Pancreas (tissue), 10 donors: ENCODE results near the gene APIP. TPM values are rescaled to one million over a fixed set of nuclear protein-coding genes. Genes with fewer than 3 reads are reported as not detected.

Experiments
- ATAC-seq, 4 donors: fragments of 200-7000 bp; cut with Tn5 transposase; one replicate each; pipeline versions ENCODE4 v1.8.0 to v1.9.1; 2020; ENCODE audit warnings: mild to moderate bottlenecking in 4 of 4, moderate library complexity in 4 of 4
- DNase-seq, 6 donors: peaks; one replicate each; pipeline ENCODE4 v3.0.0-alpha.2; 2020
- FAIRE-seq: peaks from 2 replicates; lab custom pipeline; 2012; peaks lifted over from hg19 to GRCh38; lab: Jason Lieb, UNC
- H3K27ac ChIP-seq, 4 donors: fragments of 200-600 bp; sonication (generic); 1 replicate in 3 of 4; 2 replicates in 1 of 4; pipeline versions ENCODE4 v1.5.0 to v1.8.0; 2020
- H3K27me3 ChIP-seq, 4 donors: fragments of 200-600 bp; one replicate each; pipeline ENCODE4 v1.8.0; 2021
- H3K36me3 ChIP-seq, 3 donors: fragments of 200-600 bp; sonication (generic) in 1 of 3; one replicate each; pipeline versions ENCODE4 v1.5.0 to v1.8.0; 2020 to 2021
- H3K4me1 ChIP-seq, 3 donors: fragments of 200-600 bp; one replicate each; pipeline ENCODE4 v1.8.0; 2021
- H3K4me3 ChIP-seq, 4 donors: fragments of 200-600 bp; sonication (generic) in 2 of 4; one replicate each; pipeline versions ENCODE4 v1.5.0 to v1.8.0; 2020 to 2021
- H3K9me3 ChIP-seq, 4 donors: fragments of 200-600 bp; one replicate each; pipeline ENCODE4 v1.8.0; 2021
- intact Hi-C, 3 donors: fragments of 100-400 bp; cut with DNase I; formaldehyde crosslinking; loops; one replicate each; pipeline versions ENCODE4 v1.11.1 to v1.14.2; 2022
- microRNA-seq, 2 donors: library from miRNA; unstranded; fragments of <30 nt; microRNA quantifications; one replicate each; pipeline versions ENCODE4 to v1.1.0, GENCODE V29; 2019 to 2020
- polyA plus RNA-seq, 2 donors: library from polyadenylated mRNA; stranded (reverse); fragments of 200-250 nt; gene quantifications; one replicate each; pipeline ENCODE4 v1.2.3, GENCODE V29; 2013
- total RNA-seq, 6 donors: library from RNA; stranded (reverse); fragmentation: NEBNext Ultra II Directional in 4 of 6; extraction: Animal tissue kit (Norgen Biotek cat#: 25700) in 4 of 6; gene quantifications; one replicate each; pipeline versions ENCODE4 v1.2.1 to v1.2.4, GENCODE V29; 2021 to 2023
- TF ChIP-seq, protein P1 (sequence below), 4 donors: fragments of 200-600 bp; sonication (generic) in 3 of 4; IDR thresholded peaks; one replicate each; pipeline versions ENCODE4 v1.5.0 to v1.8.0; 2021; ENCODE audit warnings: antibody characterized with exemption in 4 of 4
- donor health status: healthy with polysubstance abuse.
- donor health status: DM: no; HTN: no; CAD: no; lungs with moderate emphysema.
- donor health status: DM: no; HTN: no; CAD: no.
- donor health status: control.
- donor health status: control.
- donor health status: Bipolar disorder and iron deficiency.
- donor health status: DM: yes; HTN: yes; CAD: no.
- donor health status: DM: no; HTN: no; CAD: no.
- donor health status: DM: no; HTN: no; CAD: no.
- donor health status: DM: yes; HTN: yes; CAD: no.

APIP gene
- total and polyA plus RNA-seq, 8 donors, result 12.2 to 21.4 (median 13.9) TPM

DNA sequence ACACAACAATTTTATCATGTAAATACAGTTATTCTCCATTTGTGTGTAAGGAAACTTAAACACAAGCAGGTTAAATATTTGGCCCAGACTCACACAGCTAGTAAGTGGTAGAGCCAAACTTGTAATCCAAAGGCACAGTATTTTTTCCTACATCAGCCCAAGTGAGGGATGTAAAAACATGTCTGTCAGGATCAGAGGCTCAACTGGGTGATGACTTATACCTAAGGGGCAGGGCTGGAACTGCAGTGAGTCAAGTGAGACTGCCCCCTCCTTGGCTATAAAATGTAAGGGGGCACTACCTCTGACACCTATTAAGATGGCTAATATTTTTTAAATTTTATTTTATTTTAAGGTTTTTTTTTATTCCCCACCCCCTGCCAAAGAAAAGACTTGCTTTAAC lies 82.6 kb downstream of the APIP start:
- Histone ChIP-seq H3K36me3 (no peaks in the 10 kb centered on the region), H3K4me3 (no peak overlapping the region), H3K9me3 (no peaks in the 10 kb centered on the region), H3K27ac (no peak overlapping the region), H3K27me3 (no peaks in the 10 kb centered on the region), H3K4me1 (no peaks in the 10 kb centered on the region)
- TF ChIP-seq, protein P1, sequence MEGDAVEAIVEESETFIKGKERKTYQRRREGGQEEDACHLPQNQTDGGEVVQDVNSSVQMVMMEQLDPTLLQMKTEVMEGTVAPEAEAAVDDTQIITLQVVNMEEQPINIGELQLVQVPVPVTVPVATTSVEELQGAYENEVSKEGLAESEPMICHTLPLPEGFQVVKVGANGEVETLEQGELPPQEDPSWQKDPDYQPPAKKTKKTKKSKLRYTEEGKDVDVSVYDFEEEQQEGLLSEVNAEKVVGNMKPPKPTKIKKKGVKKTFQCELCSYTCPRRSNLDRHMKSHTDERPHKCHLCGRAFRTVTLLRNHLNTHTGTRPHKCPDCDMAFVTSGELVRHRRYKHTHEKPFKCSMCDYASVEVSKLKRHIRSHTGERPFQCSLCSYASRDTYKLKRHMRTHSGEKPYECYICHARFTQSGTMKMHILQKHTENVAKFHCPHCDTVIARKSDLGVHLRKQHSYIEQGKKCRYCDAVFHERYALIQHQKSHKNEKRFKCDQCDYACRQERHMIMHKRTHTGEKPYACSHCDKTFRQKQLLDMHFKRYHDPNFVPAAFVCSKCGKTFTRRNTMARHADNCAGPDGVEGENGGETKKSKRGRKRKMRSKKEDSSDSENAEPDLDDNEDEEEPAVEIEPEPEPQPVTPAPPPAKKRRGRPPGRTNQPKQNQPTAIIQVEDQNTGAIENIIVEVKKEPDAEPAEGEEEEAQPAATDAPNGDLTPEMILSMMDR (IDR thresholded peaks at IDR 0.05), result no peak
- FAIRE-seq (no peak), ATAC-seq (no peak), DNase-seq (no peak)
- intact Hi-C loops, result no loop called here

Small RNA genes lying within 50 kb of the gene (microRNA-seq; reads per million reads assigned to microRNA genes)
- gene MIR1343, result 0.77 to 1.2 reads per million in 2 donors

Other genes starting within 250 kb of the APIP start
- gene PDHX, start 239 bp upstream of the APIP start, total RNA-seq, result 10 to 100 TPM; 11.4 to 21.2 (median 16.7) TPM
- gene PDHX, start 239 bp upstream of the APIP start, polyA plus RNA-seq, result 10 to 100 TPM in 1 of 2 donors, 1 to 10 TPM in 1; 7.2 to 10.9 TPM
- gene CD44, start 222.8 kb upstream of the APIP start, total RNA-seq, result 100 to 1,000 TPM; 343 to 677 (median 391) TPM
- 100 to 1,000 TPM; 133 TPM for gene CD44, start 222.8 kb upstream of the APIP start, polyA plus RNA-seq